ENCODE measurements around the gene HNF1B.

The HNF1B gene

GRCh38 chr17:37754363-37754762 is 9.5 kb upstream of the HNF1B start:
- ChIA-PET CTCF (interaction anchor here (0.8 to 1.9 kb wide), 5 partner anchors 9 to 37 kb away, joined by 3 to 8 read pairs (median 5); partner anchors contain the start of gene HNF1B), POLR2A (no interaction called here)
- TF ChIP-seq CTCF (IDR thresholded peaks at IDR 0.05; ENCODE audit: control extremely low read depth, extremely low read depth, low read depth, missing control alignments): no peak
- no peak for DNase-seq (ENCODE audit: extremely low spot score)

GRCh38 chr17:37752482-37752881 is 7.6 kb upstream of the HNF1B start:
- CTCF ChIA-PET: no interaction called here
- DNase-seq (ENCODE audit: extremely low spot score): no peak
- TF ChIP-seq CTCF (IDR thresholded peaks at IDR 0.05; ENCODE audit: control extremely low read depth, extremely low read depth, low read depth, missing control alignments): no peak
- POLR2A ChIA-PET: no interaction called here

- DNase-seq (ENCODE audit: extremely low spot score): no peak
- POLR2A ChIA-PET: no interaction called here
- no peak for TF ChIP-seq CTCF (IDR thresholded peaks at IDR 0.05; ENCODE audit: control extremely low read depth, extremely low read depth, low read depth, missing control alignments)
- CTCF ChIA-PET: interaction anchor here (1.3 to 2.4 kb wide), 3 partner anchors 20 to 69 kb away, joined by 3 to 7 read pairs (median 3); no protein-coding TSS in a partner anchor
These were observed 6.1 kb upstream of the HNF1B start for GRCh38 chr17:37750768-37751475.

GRCh38 chr17:37750292-37750691 is 5.4 kb upstream of the HNF1B start:
- no peak for DNase-seq (ENCODE audit: extremely low spot score)
- POLR2A ChIA-PET: no interaction called here

GRCh38 chr17:37747222-37747621 is 2.4 kb upstream of the HNF1B start:
- POLR2A ChIA-PET: no interaction called here
- CTCF ChIA-PET: interaction anchor here (1.6 to 3.5 kb wide), 2 partner anchors 23 to 69 kb away, joined by 3 to 16 read pairs; no protein-coding TSS in a partner anchor
- TF ChIP-seq CTCF (IDR thresholded peaks at IDR 0.05; ENCODE audit: control extremely low read depth, extremely low read depth, low read depth, missing control alignments): no peak
- no peak for DNase-seq (ENCODE audit: extremely low spot score)

More at GRCh38 chr17:37750292-37750691, 5.4 kb upstream of the HNF1B start:
- TF ChIP-seq CTCF (IDR thresholded peaks at IDR 0.05; ENCODE audit: control extremely low read depth, extremely low read depth, low read depth, missing control alignments): no peak
- CTCF ChIA-PET: interaction anchor here (1.3 to 2.4 kb wide), 3 partner anchors 20 to 69 kb away, joined by 3 to 7 read pairs (median 3); no protein-coding TSS in a partner anchor

- no peak for DNase-seq (ENCODE audit: extremely low spot score)
- POLR2A ChIA-PET: no interaction called here
- TF ChIP-seq CTCF (IDR thresholded peaks at IDR 0.05; ENCODE audit: control extremely low read depth, extremely low read depth, low read depth, missing control alignments): no peak
- CTCF ChIA-PET: interaction anchor here (1.0 to 3.5 kb wide), 4 partner anchors 19 to 70 kb away, joined by 3 to 16 read pairs (median 6); no protein-coding TSS in a partner anchor
These were observed 1.8 kb upstream of the HNF1B start for GRCh38 chr17:37746617-37747016.

Data from GM10248 (cell line).